GM23338 (cell line): ENCODE data around the gene MOB3B. TPM values are rescaled to one million over a fixed set of nuclear protein-coding genes. Genes with fewer than 3 reads are reported as not detected.

Experiments
- ATAC-seq: fragments of 200-7000 bp; cut with Tn5 transposase; 3 replicates; pipeline ENCODE4 v1.9.1; 2020
- DNase-seq: peaks from one replicate; pipeline ENCODE4 v3.0.0-alpha.2; 2015; ENCODE audit warnings: low spot score
- H2AFZ ChIP-seq: fragments of 200-600 bp; sonication (generic); 2 replicates; pipeline ENCODE4 v1.8.0; 2016; ENCODE audit warnings: antibody characterized with exemption, mild to moderate bottlenecking, moderate library complexity
- H3F3A ChIP-seq: fragments of 200-600 bp; sonication (generic); replicated peaks from 2 replicates; pipeline ENCODE4 v1.8.0; 2017; ENCODE audit warnings: antibody characterized with exemption, mixed run types, low read depth
- H3K27ac ChIP-seq: fragments of 200-600 bp; sonication (generic); 2 replicates; pipeline ENCODE4 v1.6.1; 2016; ENCODE audit warnings: low read depth
- H3K27me3 ChIP-seq: fragments of 200-600 bp; sonication (generic); 2 replicates; pipeline ENCODE4 v1.8.0; 2016; ENCODE audit warnings: mild to moderate bottlenecking, mixed run types, moderate library complexity; ENCODE audit not compliant: insufficient read depth
- H3K36me3 ChIP-seq: fragments of 200-600 bp; sonication (generic); 2 replicates; pipeline ENCODE4 v1.8.0; 2016; ENCODE audit warnings: mild to moderate bottlenecking; ENCODE audit not compliant: insufficient read depth
- H3K4me1 ChIP-seq: fragments of 200-600 bp; sonication (generic); 2 replicates; pipeline ENCODE4 v1.8.0; 2016; ENCODE audit warnings: mild to moderate bottlenecking, moderate library complexity; ENCODE audit not compliant: insufficient read depth
- H3K4me2 ChIP-seq: fragments of 200-600 bp; sonication (generic); 2 replicates; pipeline ENCODE4 v1.7.1; 2017; ENCODE audit warnings: mixed run types
- H3K4me3 ChIP-seq: fragments of 200-600 bp; sonication (generic); 2 replicates; pipeline ENCODE4 v1.6.1; 2016; ENCODE audit warnings: mixed run types
- H3K79me2 ChIP-seq: fragments of 200-600 bp; sonication (generic); replicated peaks from 2 replicates; pipeline ENCODE4 v1.8.0; 2017; ENCODE audit warnings: mild to moderate bottlenecking; ENCODE audit not compliant: insufficient read depth
- H3K9me2 ChIP-seq: fragments of 200-600 bp; sonication (generic); 2 replicates; pipeline ENCODE4 v1.8.0; 2017; ENCODE audit not compliant: insufficient read depth
- H4K20me1 ChIP-seq: fragments of 200-600 bp; sonication (generic); replicated peaks from 2 replicates; pipeline ENCODE4 v1.8.0; 2017; ENCODE audit warnings: mild to moderate bottlenecking; ENCODE audit not compliant: insufficient read depth
- H3K27ac Mint-ChIP-seq: 2 replicates; pipeline ENCODE4 v1.8.0; 2020; ENCODE audit warnings: inconsistent platforms, mild to moderate bottlenecking, moderate library complexity, mixed read lengths
- H3K27me3 Mint-ChIP-seq: 3 replicates; pipeline ENCODE4 v1.8.0; 2022; ENCODE audit warnings: low read depth, mild to moderate bottlenecking, moderate library complexity, mixed read lengths, inconsistent platforms; ENCODE audit not compliant: insufficient read depth, poor library complexity
- H3K36me3 Mint-ChIP-seq: 3 replicates; pipeline ENCODE4 v1.8.0; 2021; ENCODE audit warnings: low read depth, mild to moderate bottlenecking, inconsistent platforms, moderate library complexity, mixed read lengths
- H3K4me1 Mint-ChIP-seq: 3 replicates; pipeline ENCODE4 v1.8.0; 2020; ENCODE audit warnings: mild to moderate bottlenecking, inconsistent platforms, mixed read lengths
- H3K4me3 Mint-ChIP-seq: 3 replicates; pipeline ENCODE4 v1.8.0; 2021; ENCODE audit warnings: moderate library complexity, mild to moderate bottlenecking, inconsistent platforms, mixed read lengths
- H3K9me3 Mint-ChIP-seq: 3 replicates; pipeline ENCODE4 v1.8.0; 2020; ENCODE audit warnings: moderate library complexity, mild to moderate bottlenecking, inconsistent platforms, mixed read lengths
- CREB1 ChIP-seq: fragments of 250-450 bp; sonication (Bioruptor Pico); IDR thresholded peaks from 2 replicates; pipeline ENCODE4 v1.5.0; 2020; ENCODE audit warnings: low read depth, mild to moderate bottlenecking, moderate library complexity
- ETS1 ChIP-seq: IDR thresholded peaks from 2 replicates; pipeline ENCODE4 v1.6.1; 2016; ENCODE audit warnings: antibody characterized with exemption
- EZH2 ChIP-seq: fragments of 200-600 bp; sonication (generic); IDR thresholded peaks from one replicate; pipeline ENCODE4 v1.8.0; 2017; ENCODE audit warnings: antibody characterized with exemption, mild to moderate bottlenecking, low read depth; ENCODE audit not compliant: unreplicated experiment
- EZH2phosphoT487 ChIP-seq: fragments of 200-600 bp; sonication (generic); IDR thresholded peaks from one replicate; pipeline ENCODE4 v1.8.1; 2018; ENCODE audit warnings: antibody characterized with exemption; ENCODE audit not compliant: unreplicated experiment
- JUNB ChIP-seq: IDR thresholded peaks from one replicate; pipeline ENCODE4 v1.6.1; 2016; ENCODE audit warnings: antibody characterized with exemption; ENCODE audit not compliant: unreplicated experiment
- NANOG ChIP-seq: IDR thresholded peaks from 2 replicates; pipeline ENCODE4 v1.6.1; 2016; ENCODE audit warnings: antibody characterized with exemption, borderline replicate concordance
- POLR2AphosphoS5 ChIP-seq: IDR thresholded peaks from 2 replicates; pipeline ENCODE4 v1.6.1; 2016; ENCODE audit warnings: antibody characterized with exemption, low read depth
- STAT1 ChIP-seq: IDR thresholded peaks from one replicate; pipeline ENCODE4 v1.6.1; 2016; ENCODE audit warnings: antibody characterized with exemption; ENCODE audit not compliant: unreplicated experiment
- ZNF114 ChIP-seq: fragments of 250-450 bp; sonication (Bioruptor Pico); IDR thresholded peaks from 2 replicates; pipeline ENCODE4 v1.5.0; 2020; ENCODE audit warnings: mild to moderate bottlenecking, moderate library complexity
- ZNF331 ChIP-seq: fragments of 250-450 bp; sonication (Bioruptor Pico); IDR thresholded peaks from 2 replicates; pipeline ENCODE4 v1.5.0; 2020; ENCODE audit warnings: low read depth, mild to moderate bottlenecking, moderate library complexity
- ZNF462 ChIP-seq: fragments of 250-450 bp; sonication (Bioruptor Pico); IDR thresholded peaks from 2 replicates; pipeline ENCODE4 v1.5.0; 2020; ENCODE audit warnings: mild to moderate bottlenecking, moderate library complexity
- polyA plus RNA-seq: library from polyadenylated mRNA; unstranded; fragments of >200 nt; fragmentation: Nextera tagmentation; extraction: Ambion mirVana; gene quantifications from 2 replicates; pipeline ENCODE4 v1.2.1, GENCODE V29; 2016
- total RNA-seq: library from RNA; depleted of rRNA; stranded (reverse); fragments of >200 nt; shearing (Covaris generic); gene quantifications from 2 replicates; pipeline ENCODE4 v1.2.3, GENCODE V29; 2014
- TF ChIP-seq, protein P1 (sequence below): IDR thresholded peaks from one replicate; pipeline ENCODE4 v1.6.1; 2018; ENCODE audit warnings: antibody characterized with exemption; ENCODE audit not compliant: unreplicated experiment
- TF ChIP-seq, protein P2 (sequence below), 2 experiments: fragments of 200-600 bp in 1 of 2; sonication (generic) in 1 of 2; conservative IDR thresholded peaks; 2 replicates each; pipeline versions ENCODE4 v1.5.1 to v1.6.1; 2016 to 2017; ENCODE audit warnings: antibody characterized with exemption in 2 of 2, low read depth in 2 of 2, mild to moderate bottlenecking in 2 of 2, moderate library complexity in 1 of 2

MOB3B gene
- total and polyA plus RNA-seq, 2 experiments from 2014 or later, result 7.6 to 12.1 TPM

- Histone ChIP-seq H3K4me3 (no peak overlapping the region), H3K4me2 (no peak overlapping the region), H3K27ac (no peak overlapping the region), H3K4me1 (peaks cover 14% of the 10 kb centered on the region; the same call in 1 of the 2 replicates), H3F3A (no peaks in the 10 kb centered on the region), H3K79me2 (no peaks in the 10 kb centered on the region), H4K20me1 (no peaks in the 10 kb centered on the region), H3K9me2 (no peaks in the 10 kb centered on the region), H3K27me3 (no peaks in the 10 kb centered on the region), H3K36me3 (no peaks in the 10 kb centered on the region), H2AFZ (no peak overlapping the region)
- no peak for ATAC-seq
- Mint-ChIP-seq H3K9me3 (no peaks in the 10 kb centered on the region), H3K27ac (no peak overlapping the region), H3K36me3 (no peaks in the 10 kb centered on the region), H3K27me3 (peaks cover 12% of the 10 kb centered on the region), H3K4me3 (no peak overlapping the region), H3K4me1 (peaks cover 30% of the 10 kb centered on the region)
- no peak for TF ChIP-seq ZNF114 (CRISPR knock-in tag)
- no peak for TF ChIP-seq EZH2phosphoT487
- TF ChIP-seq JUNB, result no peak
- TF ChIP-seq EZH2, result no peak
- TF ChIP-seq, protein P1, sequence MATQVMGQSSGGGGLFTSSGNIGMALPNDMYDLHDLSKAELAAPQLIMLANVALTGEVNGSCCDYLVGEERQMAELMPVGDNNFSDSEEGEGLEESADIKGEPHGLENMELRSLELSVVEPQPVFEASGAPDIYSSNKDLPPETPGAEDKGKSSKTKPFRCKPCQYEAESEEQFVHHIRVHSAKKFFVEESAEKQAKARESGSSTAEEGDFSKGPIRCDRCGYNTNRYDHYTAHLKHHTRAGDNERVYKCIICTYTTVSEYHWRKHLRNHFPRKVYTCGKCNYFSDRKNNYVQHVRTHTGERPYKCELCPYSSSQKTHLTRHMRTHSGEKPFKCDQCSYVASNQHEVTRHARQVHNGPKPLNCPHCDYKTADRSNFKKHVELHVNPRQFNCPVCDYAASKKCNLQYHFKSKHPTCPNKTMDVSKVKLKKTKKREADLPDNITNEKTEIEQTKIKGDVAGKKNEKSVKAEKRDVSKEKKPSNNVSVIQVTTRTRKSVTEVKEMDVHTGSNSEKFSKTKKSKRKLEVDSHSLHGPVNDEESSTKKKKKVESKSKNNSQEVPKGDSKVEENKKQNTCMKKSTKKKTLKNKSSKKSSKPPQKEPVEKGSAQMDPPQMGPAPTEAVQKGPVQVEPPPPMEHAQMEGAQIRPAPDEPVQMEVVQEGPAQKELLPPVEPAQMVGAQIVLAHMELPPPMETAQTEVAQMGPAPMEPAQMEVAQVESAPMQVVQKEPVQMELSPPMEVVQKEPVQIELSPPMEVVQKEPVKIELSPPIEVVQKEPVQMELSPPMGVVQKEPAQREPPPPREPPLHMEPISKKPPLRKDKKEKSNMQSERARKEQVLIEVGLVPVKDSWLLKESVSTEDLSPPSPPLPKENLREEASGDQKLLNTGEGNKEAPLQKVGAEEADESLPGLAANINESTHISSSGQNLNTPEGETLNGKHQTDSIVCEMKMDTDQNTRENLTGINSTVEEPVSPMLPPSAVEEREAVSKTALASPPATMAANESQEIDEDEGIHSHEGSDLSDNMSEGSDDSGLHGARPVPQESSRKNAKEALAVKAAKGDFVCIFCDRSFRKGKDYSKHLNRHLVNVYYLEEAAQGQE, result no peak
- no peak for TF ChIP-seq CREB1 (CRISPR knock-in tag)
- no peak for TF ChIP-seq ETS1
- TF ChIP-seq POLR2AphosphoS5, result no peak
- no peak for TF ChIP-seq ZNF331 (CRISPR knock-in tag)
- no peak for TF ChIP-seq STAT1
- TF ChIP-seq, protein P2, sequence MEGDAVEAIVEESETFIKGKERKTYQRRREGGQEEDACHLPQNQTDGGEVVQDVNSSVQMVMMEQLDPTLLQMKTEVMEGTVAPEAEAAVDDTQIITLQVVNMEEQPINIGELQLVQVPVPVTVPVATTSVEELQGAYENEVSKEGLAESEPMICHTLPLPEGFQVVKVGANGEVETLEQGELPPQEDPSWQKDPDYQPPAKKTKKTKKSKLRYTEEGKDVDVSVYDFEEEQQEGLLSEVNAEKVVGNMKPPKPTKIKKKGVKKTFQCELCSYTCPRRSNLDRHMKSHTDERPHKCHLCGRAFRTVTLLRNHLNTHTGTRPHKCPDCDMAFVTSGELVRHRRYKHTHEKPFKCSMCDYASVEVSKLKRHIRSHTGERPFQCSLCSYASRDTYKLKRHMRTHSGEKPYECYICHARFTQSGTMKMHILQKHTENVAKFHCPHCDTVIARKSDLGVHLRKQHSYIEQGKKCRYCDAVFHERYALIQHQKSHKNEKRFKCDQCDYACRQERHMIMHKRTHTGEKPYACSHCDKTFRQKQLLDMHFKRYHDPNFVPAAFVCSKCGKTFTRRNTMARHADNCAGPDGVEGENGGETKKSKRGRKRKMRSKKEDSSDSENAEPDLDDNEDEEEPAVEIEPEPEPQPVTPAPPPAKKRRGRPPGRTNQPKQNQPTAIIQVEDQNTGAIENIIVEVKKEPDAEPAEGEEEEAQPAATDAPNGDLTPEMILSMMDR (conservative IDR thresholded peaks at IDR 0.05; ENCODE audit: low read depth in 2 of 2), result no peak
- no peak for TF ChIP-seq ZNF462 (CRISPR knock-in tag)
- TF ChIP-seq NANOG, result no peak
- no peak for DNase-seq
These were observed 3.7 kb upstream of the MOB3B start for GRCh38 chr9:27533311-27533710.
